DMS79 (cell line): ENCODE measurements around the gene PVALB.

Experiments used
- DNase-seq: peaks from one replicate; lab custom pipeline; 2025; lab: John Stamatoyannopoulos, UW

Gene PVALB

DNA sequence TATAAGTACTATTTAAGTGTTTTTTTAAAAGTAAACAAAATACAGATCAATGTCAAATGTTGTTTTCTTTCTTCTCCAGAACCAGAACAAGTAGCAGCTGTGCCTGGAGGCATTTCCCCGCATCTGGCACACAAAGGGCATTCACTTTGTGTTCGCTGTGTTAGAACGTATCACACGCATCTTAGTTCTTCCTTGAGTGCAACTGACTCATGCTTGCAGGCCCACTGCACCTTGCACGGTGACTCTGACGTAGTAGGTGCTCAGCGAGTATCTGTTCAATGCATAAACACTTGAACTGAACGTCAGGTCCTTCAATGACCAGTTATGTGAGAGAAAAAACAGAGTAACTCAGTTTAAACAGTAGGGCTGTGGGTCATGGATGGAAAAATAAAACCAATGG, 44.4 kb downstream of the PVALB start:
- DNase-seq, result no peak

DNA sequence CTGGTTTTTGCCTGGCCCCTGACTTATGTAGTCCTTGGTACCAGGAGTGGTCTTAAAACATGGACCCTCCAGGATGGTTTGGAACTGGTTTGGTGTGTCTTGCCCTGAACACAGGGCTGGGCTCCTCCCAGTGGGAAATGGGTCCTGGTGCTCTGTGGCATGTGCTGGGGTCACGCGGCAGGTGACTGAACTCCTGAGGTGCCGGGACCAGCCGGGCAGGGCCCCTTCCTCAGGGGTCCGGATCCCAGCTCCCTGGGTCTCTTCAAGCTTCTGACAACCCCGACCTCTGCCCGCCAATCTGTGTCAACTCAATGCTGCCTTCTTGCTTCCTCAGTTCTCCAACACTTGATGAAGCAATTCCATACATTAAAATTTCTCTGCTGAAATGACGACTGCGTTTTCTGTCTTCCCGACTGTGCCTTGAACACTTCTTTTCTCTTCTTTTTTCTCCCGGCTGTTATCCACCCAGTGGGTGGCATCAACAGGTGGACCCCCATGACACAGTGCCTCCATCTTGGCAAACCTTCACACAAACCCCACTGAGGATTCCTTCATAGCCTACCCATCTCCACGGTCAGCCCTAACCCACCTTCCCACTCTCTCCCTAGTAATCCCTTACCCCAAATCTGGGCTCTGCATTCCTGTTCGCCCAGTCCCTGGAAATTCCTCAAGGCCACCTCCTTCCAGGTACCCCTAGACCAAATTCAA, 45.3 kb downstream of the PVALB start:
- no peak for DNase-seq

DNA sequence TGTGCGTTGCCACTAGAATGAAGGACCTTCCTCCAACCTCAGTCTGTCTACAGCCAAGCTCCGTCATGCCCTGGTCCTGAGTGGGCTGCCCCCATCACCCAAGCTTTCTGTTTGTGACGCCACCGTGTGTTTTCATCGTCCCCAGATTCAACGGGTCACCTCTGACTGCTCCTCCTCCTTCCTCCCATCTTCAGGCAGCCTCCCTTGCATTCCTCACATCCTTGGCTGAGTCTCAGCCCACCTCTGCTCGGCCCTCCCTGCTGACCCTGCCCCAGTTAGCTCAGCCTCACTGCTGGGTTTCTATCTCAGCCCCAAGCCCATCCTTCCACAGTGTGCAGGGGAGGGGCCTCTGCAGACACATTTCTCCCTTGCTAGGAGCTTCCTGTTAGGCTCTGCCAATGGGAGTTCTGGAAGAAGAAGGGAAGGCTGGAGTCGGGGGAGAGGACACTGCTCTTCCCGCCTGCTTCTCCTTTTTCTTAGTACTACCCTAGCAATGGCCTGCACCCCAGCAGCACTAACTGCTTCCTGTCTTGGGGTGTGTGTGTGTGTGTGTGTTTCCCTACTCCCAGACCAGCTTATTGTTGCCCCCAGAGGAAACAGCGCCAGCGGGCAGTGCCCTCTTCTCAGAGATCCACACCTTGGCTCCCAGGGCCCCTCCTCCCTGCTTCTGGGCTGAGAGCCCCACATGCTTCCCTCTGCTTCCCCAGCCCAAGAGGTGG, 46.2 kb downstream of the PVALB start:
- no peak for DNase-seq

DNA sequence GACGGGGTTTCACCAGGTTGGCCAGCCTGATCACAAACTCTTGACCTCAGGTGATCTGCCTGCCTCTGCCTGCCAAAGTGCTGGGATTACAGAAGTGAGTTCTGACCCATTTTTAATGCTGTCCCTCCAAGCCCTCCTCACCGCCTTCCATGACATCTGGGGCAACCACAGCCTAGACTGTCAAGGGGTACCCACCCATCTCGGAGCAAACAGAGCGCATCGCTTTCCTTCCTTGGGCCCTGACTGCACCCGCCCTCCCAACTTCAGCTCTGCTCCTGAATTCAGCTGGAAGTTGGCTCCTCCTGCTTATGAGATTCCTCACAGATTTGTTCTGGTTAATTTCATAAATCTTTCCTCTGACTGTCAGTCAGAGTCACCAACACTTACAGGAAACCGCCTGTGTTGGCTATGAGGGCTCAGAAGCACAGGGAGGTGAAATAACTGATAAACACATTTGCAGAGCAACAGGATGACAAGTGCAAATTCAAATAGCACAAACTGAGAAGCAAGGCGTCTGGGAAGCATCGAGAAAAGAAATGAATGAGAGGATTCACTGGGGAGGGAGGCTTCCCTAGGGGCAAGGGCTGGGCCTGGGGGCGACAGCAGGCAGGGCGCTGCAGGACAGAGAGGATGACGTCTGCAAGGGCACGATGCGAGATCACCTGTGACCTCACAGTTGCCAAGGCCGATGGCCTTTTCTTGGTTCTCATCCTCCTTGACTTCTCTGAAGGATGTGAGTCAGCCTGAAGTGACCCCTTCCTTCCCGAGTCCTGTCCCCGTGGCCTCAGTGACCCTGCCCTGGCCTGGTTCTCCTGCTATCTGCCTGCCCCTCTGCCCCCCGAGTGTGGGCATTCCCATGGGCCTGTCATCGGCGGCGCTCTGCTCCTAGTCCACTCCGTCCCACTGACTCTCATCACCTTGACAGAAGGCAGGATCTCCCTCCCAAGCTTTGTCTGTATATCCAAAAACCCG, 47.0 kb downstream of the PVALB start:
- DNase-seq, result no peak

DNA sequence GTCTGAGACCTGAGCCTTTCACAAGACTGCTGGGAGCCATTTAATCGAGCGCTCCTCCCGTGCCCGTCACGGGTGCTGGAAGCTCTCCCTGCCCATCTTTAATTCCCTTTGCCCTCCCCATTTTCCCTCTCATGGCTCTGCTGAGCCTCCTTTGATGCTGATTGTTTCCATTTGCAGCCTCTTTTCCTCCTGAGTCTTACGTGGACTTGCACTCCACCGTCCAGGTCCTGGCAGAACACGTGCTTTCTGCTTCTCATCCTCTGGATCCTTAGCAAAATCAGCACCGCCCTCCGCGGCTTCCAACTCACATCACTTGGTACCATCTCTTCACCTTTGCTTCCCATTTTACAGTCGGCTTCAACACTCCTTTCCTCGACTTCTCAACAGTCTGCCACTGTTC, 48.2 kb downstream of the PVALB start:
- no peak for DNase-seq

DNA sequence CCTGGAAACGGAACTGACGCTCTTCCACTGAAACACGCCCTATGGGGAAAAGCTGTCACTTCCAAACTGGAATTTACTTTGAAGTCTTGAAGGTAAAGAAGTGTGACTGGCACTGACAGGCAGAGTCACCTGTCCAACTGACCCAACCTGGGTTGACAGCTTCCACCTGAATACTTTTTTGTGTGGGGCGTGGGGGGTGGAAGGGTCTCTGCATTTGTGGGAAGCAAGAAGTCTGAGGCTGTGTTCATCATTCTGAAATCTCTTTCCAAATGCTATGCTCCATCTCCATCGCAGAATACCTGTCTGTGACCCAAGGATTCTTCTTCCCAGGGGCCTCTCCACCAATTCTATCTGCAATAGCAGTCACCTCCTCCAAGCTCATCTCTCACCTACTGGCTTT, 48.7 kb downstream of the PVALB start:
- DNase-seq, result no peak

DNA sequence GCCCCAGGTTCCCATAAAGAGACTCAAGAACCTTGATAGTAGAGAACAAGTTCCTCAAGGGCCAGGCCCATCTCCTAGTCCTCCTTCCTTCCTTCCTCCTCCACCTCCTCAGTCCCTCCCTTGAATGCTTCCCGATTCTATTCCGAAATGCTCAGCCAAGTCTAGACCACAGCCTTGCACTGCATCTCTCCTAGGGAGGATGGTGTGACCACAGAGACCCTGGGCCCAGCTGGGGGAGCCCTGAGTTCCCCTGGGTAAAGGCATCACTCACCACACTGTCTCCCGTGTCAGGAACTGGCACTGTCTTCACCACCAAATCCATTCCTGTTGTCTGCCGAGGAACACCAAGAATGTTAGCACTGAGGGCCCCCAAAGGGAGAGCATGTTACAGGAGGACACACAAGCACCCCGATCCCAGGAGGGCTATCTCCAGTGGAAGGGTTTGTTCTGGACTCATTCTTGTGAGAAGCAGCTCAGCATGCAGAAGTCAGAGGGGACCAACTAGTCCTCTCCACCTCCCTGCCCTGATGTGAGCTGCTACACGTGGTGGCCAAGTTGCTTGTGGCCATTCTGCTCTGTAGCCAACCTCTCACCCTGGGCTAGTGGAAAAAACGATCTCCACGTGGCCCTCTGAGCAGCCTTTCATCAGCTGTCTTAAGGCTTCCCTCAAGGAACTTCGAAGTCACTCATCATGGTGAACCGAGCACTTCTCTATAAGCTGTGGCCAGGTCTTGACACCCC, 49.6 kb downstream of the PVALB start:
- no peak for DNase-seq

DNA sequence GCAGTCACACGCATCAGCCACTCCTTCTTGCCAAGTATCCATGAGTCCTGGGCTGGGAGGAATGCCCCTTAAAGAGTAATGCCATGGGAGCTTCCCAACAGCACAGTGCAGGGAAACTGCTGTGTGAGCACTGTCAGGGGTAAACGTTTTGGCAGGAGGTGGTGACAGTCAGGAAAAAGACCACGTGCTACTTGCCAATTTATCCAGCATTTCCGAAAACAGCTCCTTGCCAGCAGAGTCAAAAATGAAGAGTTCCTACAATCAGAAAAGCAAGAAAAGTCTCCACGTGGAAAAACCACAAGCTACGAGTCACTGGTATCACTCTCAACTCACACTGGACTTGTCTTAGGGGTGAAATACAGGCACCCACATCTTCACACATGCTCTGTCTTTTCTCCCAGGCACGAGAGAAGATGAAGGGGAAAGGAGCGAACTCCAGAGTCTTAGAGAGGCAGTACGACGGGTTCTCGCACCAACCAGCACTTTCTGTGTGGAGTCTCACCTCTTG, 50.8 kb downstream of the PVALB start:
- DNase-seq, result no peak

DNA sequence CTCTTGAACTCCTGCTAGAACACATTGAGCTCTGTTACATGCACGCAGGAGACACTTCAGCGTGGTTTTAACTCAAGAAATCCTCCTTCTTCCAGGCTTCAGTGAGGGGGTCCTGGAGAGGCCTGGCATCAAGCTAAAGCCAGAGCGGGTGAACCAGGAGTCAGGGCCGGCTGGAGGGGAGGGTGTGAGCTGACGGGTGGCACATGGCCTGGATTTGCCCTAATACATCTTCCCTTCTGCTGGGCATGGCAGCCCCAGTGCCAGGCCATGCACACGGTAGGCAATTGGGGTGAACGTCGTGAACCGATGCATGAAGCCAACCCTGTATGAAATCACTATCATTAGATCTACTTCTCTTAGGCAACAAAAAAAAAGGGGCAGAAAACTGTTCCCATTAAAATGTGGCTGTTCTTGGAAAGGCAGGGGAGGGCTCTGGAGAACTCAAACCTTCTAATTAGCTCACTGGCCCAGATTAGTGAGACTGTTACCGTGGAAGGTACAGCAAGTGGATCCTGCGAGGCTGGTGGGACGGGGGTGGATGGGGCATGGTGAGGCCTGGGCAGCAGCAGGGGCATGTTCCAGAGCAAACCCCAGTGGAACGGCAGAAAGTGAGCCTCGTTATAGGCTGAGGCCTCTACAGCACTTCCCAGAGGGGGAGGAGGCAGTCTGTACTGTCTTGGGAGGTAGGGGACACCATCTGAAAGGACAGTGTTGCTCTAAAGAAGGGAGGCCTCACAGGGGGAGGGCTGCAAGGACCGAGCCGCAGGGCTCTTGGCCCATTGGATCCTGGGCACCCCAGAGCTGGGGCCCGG, 51.5 kb downstream of the PVALB start:
- DNase-seq, result no peak

DNA sequence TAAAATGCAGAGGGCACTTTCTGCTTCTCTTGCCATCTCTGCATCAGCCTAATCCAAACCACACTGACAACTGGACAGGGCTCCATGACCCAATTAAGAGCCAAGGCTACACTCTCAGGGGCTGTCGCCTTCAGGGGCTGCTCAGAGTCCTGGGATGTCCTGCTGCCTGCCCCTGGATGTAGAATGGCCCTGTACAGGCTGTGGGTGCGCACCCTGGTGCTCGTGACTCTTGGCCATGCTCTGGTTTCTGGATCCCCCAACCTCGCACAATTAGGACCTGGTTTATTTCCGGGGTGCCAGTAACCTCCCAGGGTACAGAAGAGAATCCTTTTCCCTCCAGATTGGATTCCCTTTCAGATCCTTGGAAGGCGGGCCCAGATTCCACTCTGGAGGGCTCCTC, 52.2 kb downstream of the PVALB start:
- DNase-seq, result no peak

DNA sequence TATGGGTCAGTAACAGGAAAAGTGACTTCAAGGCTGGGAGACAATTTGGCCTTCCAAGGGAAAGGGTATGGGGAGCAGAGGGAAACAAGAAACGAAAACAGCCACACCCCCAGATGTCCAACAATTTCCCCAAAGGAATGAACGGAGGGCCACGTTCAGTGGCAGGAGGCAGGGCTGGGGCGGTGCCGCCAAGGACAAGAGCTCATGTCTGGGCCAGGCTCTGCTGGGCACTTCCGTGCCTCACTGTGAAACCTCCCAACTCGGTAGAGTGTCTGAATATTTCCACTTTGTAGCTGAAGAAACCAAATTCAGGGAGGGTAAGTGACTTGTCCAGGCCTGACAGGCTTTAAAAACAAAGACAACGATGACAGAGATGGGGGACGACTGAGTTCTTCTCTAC, 52.8 kb downstream of the PVALB start:
- no peak for DNase-seq

DNA sequence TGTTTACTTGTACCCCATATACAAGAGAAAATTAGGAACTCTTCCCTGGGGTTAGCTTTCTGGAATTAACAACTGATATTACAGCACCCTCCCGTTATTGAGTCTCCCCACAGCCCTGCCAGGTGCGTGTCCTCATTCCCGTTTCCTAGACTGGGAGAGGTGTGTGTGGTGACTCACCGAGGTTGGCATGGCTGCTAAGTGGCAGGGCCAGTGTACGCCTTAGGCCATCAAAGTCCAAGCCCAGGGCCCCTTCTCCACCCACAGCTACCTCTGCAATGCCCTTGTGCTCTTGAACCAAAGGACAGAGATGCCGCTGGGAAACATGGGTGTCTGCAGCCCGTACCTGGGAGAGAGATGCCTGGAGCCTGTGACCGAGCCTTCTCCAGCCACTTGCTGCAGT, 53.3 kb downstream of the PVALB start:
- DNase-seq, result no peak

DNA sequence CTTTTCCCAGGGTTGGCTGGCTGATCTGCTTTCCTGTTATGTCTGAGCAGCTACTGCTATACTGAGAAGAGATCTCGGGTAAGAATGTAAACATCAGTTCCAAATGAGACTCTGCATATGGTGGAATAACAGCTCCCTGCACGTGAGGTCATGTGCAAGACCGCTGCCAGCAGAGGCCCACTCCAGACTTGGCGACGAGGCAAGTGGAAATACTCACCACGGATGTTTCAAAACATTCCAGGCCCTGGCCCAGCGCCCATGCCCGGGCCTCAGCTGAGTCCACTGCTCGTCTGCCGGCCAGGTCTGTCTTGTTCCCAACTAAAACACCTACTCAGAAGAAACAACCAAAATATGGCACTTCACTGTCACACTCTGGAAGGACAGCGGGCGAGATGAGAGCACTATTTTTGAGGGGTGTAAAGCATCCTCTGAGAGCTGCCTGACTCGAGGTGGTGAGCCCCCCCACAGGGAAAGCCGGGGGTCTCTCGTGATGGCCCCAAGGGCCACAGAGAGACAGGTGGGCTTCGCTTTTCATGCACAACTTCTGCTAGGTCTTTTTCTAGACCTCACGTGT, 54.1 kb downstream of the PVALB start:
- DNase-seq, result no peak

DNA sequence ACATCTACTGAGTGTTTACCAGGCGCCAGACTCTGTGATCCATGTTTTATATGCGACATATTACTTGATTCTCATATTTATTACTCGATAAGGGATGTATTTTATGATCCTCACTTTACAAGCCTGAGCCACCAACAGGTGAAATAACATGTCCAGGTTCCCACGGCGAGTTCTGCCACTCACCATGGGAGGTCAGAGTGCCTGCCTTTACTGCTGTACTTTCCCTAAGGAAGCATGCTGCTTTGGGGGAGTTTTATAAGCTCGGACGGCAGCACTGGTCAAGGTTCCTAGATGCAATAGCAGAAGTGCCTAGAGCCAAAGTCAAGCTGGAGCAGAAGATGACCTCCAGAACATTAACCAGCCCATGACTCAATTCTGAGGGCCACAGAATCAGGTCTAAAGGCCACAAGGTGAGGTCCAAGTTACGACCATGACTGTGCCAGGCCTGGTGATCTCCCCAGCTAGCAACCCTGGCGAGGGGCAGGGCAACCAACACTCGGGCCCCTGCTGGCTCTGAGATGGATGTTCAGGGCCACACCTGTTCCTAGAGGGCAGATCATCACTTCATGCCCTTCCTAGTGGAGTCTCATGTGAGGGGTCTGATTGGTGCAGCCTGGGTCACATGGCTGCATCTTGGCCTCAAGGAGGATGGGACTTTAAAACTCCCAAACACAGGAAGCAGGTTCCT, 55.1 kb downstream of the PVALB start:
- DNase-seq, result no peak

DNA sequence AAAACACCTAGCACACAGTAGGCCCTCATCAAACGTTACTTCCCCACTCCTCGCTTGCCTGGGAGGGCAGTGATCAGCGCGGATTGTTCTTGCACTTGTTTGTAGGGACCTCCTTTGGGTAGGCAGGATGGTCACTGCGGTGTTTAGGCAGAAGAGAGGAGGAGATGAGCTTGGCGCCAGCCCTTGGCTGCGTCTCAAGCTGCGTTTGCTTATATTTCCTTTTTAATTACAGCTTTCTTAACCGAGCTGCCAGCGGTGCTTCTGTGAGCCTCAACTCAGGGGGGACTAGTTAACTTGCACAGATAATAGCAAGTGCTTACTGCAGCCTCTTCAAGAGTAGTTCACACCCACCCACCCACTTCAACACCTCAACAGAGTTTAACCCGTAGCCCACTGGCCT, 56.0 kb downstream of the PVALB start:
- no peak for DNase-seq

DNA sequence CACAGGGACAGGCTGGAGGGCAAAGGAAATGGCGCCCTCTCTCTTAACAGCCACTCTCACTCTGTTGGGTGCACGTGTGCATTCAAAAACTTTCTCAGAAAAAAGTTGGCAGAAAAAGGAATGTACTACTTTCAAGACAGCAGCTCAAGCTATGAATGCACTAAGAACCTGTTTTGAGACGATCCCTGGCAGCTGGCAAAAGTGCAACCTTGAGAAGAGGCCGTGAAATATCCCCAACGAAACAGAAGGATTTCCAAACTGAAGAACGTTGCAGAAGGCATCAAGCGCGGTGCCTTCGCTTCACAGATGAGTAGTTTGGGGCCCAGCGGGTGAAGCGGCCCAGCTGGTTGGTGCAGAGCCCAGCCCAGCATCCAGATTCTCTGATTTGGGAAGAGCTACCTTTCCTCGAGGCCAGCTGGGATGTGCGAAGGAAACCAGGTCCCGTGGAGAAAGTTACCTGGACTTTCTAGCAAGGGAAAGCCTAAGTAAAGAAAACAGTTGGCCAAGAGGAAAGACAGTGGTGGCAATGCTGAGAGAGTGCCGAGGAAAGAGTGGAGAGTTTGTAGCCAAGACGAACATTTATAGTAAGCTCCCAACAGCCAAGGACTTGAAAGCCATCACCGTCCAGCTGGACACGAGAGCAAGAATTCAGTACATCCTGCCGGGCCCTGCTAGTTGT, 57.2 kb downstream of the PVALB start:
- no peak for DNase-seq

DNA sequence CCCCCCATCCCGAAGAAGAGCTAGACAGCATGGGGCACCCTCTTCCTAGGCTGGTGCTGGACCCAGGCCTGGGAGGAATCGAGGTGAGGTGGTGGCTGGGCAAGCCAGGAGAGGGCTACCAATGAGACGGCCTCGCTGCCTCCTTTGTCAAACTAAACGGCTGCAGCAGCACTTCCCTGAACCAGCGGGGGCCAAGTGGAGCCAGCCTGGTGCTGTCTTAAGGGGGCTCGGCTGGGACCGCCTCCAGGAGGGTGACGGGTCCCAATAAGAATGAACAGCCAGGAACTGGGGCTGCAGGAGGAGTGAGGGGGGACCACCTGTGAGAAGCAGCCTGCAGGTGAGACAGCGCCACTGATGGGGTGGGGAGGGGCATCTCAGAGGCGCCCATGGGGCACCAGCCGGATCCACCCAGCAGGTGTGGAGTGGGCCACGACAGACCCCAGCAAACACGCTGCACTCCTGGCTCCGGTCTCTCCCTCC, 58.0 kb downstream of the PVALB start:
- DNase-seq, result no peak

DNA sequence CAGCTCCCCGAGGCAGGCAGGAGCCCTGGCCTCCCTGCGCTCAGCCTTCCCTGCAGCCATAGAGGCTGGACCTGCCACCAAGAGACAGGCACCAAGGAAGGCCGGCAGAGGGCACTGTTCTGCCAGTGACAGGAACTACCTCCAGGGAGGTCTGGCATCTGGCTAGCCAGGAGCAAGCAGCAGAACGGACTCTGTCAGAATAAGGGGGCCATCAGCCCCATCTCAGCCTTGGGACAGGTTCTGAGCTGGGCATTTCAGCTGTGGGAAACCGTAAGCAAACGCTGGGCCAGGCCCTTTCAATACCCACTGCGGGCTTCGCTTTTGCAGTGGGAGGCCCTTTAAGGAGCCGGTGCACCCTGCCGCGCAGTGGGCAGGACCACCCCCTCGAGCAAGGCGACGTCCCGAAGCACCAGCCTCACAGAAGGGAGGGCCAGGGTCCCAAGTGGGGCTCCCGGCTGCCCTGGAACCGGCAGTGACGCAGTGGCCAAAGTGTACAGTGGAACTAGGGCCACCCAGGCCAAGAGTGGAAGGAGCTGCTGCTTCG, 59.1 kb downstream of the PVALB start:
- DNase-seq, result no peak
